OCI-M1 (cell line): ENCODE results near the gene KRI1.
A peak's percentile ranks its signal among the peaks of the same experiment; 100 is the strongest.
"Not testable (repeated sequence)": the region's sequence is repeated elsewhere in the genome, so short reads cannot be mapped to it uniquely, and the experiment has no call there.

Experiments
- DNase-seq: peaks from one replicate; lab custom pipeline; 2025; lab: John Stamatoyannopoulos, UW

Gene KRI1

DNA sequence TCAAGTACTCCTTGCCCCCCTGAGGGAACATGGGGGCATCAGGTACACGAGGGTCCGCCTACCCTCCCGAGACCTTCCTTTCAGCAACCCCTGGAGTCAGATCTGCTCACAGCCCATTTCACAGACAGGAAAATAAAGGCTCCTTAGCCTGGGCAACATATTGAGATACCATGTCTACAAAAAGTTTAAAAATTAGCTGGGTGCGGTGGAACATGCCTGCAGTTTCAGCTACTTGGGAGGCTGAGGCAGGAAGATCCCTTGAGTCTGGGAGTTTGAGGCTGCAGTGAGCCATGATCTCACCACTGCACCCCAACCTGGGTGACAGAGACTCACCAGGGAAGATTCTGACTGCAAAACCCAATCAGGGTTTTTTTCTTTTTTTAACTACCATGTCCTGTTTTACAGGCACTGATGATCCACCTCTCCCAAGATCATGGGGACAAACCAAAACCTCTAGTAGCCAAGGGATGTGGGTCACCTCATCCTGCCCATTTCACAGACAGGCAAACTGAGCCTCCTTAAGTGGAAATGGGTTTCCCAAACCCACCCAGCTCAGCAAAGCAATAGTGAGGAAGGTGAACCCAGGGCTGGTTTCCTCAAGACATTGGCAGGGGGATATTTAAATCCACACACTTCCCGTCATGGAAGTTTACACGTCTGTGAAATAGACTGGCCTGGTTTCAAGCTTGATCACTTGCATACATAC is 9.4 kb upstream of the KRI1 start:
- DNase-seq, result no peak

DNA sequence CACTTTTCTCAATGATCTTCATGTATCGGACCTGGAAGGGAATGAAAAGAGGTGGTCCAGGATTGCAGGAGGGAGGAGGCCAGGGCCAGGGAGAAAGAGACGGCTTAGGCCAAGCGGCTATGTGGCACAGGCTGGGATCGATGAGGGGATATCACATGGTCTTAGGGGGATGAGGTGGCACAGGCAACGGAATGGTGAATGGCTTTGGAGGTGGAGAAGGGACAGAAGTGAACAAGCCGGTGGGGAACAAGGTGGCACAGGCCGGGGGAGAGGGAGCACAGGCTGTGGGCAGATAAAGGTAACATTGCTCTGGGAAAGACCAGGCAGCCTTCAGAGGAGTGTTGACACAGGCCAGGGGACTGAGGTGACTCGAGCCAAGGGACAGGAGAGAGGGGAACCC is 8.7 kb upstream of the KRI1 start:
- no peak for DNase-seq

DNA sequence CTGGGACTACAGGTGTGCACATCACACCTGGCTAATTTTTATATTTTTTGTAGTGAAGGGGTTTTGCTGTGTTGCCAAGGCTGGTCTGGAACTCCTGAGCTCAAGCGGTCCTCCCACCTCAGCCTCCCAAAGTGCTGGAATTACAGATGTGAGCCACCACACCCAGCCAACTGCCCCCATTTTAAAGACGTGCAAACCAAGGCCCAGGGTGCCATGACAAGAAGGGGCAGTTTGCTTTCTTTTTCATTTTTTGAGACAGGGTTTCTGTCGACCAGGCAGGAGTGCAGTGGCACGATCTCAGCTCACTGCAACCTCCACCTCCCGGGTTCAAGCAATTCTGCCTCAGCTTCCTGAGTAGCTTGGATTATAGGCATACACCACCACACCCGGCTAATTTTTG is 8.0 kb upstream of the KRI1 start:
- not testable (repeated sequence) for DNase-seq

DNA sequence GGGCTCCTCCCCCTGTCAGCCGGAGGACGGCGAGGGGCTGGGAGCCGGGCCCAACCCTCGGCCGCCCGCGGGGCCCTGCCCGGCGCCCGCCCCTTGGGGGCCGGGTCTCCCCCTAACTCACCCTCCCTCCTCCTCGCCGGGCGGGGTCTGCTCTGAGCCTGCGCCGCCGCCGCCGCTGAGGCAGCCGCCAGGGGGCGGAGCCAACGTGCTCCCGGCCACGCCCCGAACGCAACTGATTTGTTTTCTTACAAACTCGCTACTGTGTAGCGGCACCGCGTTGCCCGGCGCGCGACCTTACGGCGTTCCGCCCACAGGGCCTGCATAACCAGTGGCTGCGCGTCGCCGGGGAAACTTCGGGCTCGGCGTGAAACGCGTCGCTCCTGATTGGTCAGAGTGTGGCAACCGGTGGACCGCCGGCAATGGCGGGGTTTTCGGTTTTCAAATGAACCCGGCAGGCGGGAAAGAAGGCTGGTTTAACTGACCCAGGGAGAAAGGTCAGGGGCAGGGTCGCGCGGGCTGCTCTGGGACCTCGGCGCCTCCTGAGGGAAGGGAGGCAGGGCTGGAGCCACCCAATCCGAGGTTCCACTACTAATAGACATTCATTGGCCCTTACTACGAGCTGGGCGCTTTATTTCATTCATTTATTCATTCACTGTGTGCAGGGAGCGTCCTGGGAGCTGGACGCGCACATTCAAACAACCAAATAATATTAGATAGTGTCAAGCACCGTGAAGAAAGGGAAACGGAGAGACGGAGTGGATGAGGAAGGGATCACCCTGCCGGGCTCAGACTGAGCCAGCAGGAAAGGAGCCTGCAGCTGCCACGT is 3.2 kb upstream of the KRI1 start, which contains the start of gene CDKN2D:
Gene CDKN2D, minus strand, starts transcription at position 154 of the 826 bp plus-strand sequence. CDS start 326 bp downstream, outside the sequence.
- DNase-seq, result peak; percentile 100

DNA sequence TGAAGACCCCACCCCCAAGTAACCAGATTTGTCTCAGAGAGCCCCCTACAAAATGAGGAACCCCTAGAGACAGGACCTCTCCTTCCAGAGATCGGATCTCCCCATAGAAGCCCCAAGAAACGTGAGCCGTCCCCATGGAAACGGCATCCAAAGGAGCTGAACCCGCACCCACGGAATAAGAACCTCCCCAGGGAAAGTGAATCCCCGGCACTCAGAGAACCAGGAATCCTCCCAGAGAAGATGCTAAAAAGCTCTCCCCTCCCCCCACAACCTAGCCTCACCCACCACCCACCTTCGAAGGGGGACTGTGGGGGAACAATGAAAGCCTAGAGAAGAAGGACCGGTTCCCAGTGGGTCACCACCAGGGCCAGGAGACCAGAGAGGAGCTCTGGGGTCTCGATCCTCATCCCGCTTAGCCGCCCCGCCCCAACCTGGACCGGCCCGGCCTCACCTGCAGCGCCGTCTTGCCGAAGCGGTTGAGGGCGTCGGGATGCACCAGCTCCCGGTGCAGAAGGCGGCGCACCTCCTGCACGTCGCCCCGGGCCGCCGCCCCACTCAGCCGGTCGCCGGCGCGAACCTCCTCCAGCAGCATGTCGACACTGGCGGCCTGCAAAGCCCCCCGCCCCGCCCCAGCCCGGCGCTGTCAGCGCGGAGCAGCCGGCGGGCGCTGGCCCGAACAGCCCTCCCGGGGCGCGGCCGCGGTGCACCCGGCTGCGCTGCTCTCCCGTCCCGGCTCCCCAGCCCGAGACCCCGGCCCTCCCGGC is 2.4 kb upstream of the KRI1 start:
- DNase-seq, result no peak

DNA sequence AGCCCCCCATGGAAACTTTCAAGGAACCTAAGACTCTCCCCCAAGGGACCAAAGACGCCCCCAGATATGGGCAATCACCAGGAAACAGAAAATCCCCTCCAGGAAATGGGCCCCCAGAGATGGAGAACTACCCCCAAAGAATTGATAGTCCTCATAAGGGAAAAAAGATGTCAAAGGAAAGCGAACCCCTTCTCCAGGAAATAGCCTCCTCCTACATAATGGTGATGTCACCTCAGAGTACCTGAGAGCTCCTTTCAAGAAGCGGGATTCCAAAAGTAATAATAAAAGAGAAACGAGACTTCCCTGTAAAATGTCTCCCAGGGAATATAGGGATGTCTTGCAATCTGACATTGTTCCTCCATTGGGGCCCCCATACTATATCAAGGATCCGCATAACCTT is 1.8 kb upstream of the KRI1 start:
- DNase-seq, result no peak

DNA sequence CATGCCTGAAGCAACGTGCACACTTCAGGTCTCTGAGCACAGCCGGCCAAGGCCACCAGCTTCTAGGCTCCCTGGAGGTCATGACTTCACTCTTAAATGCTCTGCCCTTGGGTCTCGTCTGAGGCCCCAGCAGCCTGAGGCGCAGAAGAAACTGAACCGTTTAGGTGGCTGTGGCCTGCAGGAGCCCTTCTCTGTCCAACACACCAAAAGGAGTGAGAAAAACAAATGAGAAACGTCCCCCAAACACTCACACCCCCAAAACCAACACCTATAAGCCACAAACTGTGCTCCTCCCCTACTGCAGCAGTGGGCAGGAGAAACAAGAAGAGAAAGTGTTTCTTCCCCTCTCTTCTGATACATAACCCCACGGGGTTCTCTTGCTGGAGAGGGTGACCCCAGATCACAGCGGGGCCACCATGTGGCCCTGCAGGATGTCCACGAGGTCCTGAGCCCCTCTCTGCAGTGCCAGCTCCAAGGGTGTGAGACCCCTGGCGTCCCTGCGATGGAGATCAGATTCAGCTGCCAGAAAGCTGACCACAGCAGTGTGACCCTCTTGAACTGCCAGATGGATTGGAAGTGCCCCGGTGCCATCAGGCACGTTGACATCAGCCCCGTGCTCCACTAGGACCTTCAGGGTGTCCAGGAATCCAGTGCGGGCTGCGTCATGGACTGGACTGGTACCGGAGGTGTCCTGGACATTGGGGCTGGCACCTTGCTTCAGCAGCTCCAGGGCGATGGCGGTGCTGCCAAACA is 1.0 kb upstream of the KRI1 start:
- DNase-seq, result peak; percentile 86

DNA sequence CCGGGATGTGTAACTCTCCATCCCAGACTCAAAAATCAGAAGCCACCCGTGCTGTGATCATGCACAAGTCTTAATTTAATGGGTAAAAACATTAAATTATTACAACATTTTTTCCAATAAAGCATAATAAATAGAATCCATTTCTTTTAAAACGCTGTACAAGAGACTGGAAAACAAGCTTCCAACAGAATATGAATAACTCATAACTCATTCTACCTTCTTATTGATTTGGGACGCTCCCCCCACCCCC is 523 bp upstream of the KRI1 start:
- no peak for DNase-seq

DNA sequence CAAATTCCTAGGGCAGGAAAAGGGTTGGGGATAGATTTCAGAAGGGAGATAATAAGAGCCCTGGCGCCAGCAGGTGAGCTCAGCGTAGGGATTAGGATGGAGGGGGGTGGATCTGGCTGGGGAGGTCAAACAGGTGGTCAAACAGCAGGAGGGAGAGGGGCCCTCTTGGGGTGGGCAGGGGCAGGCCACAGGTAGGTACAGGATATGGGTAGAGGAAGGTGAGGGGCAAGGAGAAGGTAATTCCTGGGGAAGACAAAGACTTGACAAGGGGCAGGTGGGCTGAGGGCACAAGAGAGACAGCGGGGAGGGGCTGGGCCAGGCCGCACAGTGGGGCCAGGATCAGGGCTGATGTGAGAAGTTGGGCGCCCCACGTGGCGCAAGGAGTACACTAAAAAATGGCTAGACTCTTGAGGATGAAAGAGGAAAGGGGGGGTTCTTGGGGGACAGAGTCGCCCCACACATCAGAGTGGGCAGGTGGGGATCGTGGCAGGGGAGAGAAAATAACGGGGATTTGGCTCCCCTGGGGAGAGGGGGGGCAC is 713 bp downstream of the KRI1 start:
- DNase-seq, result peak; percentile 90

DNA sequence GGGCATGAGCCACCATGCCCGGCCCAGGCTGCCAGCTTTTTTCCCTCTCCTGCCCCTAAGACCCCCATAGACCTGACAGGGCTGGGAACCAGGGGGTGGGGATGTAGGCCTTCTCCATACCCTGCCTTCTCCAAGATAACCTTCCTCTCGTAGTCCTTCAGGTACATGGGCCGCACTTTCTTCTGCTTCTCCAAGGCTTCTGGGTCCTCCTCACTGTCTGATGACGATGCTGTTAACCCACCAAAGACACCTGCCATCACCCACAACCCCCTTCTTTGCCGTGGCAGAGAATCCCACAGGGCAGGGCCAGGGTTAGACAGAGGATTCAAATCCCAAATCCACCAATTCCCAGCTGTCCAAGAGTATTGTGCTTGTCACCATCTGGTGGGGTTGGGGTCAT is 3.2 kb downstream of the KRI1 start:
- no peak for DNase-seq

DNA sequence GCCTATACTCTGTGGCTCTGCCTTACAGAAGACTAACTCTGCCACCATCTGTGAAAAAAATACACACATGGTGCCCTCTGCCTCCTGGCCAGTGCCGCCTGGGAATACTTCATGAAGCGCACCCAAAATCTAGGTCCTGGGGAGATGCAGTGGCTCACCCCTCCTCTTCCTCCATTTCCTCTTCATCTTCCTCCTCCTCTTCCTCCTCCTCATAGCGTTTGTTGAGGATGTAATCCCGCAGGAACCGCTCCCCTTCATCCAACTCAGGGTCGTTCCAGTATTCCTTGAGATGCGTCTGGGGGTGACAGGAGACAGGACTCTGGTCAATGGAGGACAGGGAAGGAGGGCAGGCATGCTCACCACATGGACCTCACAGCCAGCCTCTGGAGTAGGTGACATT is 5.7 kb downstream of the KRI1 start:
- no peak for DNase-seq

DNA sequence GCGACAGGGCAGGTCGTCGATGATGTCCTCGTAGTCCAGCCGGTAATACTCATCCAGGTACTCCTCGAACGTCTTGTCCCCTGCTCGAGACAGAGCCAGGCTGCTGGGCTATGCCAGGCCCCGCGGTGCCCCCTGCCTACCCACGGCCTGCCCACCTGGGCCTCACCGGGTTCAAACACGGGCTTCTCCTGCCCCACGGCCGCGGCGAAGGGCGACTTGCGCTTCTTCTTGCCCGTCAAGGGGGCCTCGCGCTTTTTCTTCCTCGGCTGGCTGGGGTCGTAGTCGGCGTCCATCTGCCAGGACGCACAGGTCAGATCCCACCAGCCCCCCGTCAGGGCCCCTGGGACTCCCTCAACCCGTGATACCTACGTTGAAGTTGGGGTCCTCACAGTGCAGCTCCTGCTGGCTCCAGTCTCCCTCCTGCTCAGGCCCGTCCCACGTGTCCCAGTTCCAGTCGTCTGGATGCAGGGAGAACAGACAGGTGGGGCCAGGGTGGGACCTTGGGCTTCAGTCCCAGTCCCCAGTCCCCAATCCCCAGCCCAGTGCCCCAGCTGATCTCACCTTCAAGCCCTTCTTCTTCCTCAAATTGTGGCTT is 8.1 kb downstream of the KRI1 start:
- DNase-seq, result no peak

DNA sequence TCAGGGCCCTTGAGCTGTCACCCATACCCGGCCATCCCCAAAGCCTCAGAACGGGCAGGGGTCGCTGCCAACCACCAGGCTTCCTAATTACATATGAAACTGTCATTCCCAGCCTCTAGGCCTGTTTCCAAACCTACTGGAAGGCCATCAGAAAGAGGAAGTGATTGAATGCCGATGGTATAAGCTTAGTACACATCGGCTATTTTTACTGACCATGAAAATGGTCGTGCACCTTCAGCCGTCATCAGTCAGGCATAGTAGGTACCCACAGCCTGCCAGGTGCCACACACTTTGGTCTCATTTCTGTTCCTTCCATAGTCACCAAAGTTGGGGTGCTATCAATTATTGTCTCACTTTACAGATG is 10.2 kb downstream of the KRI1 start:
- DNase-seq, result no peak

DNA sequence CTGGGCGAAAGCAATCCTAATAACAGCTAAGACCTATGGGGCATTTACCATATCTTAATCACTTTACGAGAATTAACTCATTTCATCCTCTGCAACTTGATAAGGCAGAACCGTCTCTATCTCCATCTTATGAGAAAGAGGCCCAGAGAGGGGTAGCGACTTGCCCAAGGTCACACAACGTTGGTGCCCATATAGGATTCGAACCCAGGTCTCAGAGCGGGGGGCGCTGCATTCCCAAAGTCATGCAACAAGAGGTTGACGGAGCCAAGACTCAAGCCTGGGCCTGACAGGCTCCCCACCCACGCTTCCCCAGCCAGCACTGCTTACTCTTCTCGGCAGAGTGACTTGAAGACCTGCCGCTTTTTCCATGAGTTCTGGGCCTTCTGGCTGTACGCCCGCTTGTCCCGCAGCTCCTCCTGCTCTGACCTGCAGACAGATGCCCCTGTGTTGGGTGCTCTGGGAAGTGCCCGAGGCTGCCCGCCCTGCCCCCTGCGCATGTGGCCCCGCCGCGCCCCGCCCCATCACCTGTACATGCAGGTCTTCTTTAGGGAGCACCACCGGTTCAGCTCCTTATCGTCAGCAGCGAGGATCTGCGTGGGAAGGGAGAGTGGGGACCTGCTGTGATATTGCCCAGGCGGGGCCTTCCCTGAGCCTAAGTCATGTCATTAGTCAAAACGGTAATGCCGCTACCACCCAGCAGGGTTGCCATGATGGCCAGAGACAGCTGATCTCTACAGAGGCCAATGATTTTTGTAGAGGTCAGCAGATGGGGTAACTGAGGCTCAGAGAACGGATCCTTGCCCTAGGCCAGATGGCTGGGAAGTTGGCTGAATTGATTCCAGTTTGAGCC is 10.8 kb downstream of the KRI1 start:
- no peak for DNase-seq

DNA sequence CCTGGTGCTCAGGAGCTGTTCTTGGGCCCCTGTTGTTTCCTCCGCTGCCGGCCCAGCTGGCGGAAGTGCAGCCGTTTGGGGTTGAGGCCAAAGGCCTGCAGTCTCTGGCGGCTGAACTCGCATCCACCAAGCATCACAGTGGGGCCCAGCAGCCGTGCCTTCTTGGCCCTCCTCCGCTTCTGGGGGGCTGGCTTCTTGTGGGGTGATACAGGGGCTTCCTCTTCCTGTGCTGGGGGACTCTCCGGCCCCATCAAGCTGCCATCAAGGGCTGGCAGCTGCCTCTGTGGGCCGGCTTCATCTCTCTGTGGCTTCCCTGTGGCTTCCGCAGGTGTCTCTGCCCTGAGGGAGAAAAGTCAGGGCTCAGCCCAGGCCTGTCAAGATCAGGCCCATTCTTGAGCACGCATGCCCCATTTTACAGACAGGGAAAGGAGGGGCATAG is 11.8 kb downstream of the KRI1 start:
- DNase-seq, result no peak

DNA sequence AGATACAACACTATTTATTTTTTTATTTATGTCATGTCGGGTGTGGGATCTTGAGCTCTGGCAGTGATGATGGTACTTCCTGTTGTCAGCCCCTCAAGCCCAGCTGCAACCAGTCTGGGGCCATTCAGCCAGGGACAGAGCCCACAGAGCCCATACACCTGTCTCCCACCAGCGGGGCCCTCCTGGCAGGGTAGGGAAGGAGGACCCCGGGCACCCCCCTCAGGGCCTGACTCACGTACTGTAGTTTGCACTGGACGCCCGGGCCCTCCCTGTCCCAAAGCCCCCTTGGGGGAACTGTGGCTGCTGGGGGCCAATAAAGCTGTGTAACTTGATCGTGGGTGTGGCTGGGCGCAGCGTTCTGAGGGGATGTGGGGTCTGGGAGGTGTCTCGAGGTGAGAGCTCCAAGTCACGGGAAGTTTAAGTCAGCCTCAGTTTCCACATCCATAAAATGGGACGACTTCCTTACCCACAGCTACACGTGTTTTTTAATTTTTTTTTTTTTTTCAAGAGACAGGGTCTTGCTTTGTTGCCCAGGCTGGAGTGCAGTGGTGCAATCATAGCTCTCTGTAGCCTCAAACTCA is 12.6 kb downstream of the KRI1 start:
- no peak for DNase-seq

DNA sequence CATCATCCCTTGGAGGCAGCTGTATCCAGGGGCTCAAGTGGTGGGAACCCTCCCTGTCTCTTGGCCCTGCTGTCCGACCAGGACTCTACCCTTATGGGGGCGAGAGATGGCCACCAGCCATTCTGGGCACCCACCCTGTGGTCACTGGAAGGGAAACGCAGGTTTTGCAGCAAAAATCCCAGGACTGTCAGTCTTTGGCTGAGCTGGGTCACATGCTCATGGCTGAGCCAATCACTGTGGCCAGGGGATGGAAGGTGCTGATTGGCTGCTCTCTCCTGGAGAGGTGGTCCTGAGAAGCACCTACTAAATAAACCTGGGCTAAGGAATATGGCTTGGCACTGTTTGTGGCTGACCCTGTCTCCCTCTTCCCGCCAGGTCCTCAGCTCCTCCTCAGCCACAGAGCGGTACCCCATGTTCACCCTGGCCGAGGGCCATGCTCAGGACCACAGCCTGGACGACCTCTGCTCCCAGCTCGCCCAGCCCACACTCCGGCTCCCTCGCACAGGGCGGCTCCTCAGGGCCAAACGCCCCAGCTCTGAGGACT is 13.2 kb downstream of the KRI1 start:
- DNase-seq, result peak; percentile 77

DNA sequence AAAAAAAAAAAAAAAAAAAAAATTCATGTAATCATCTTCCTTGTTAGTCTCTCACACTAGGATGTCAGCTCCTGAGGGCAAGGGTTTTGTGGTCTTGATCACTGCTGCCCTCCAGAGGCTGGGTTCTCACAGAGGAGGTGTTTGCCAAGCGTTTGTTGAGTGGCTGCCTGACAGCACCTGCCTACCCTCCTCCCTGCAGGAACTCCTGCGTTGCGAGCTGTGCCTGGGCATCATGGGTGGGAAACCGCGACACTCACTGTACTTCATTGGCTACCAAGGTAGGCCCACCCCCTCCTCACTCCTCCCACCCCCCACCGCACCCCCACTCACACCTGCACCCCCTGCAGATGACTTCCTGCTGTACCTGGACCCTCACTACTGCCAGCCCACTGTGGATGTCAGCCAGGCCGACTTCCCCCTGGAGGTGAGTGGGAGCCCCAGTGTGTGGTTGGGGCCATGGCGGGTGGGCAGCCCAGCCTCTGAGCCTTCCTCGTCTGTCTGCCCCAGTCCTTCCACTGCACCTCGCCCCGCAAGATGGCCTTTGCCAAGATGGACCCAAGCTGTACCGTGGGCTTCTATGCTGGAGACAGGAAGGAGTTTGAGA is 14.0 kb downstream of the KRI1 start:
- DNase-seq, result peak; percentile 94

DNA sequence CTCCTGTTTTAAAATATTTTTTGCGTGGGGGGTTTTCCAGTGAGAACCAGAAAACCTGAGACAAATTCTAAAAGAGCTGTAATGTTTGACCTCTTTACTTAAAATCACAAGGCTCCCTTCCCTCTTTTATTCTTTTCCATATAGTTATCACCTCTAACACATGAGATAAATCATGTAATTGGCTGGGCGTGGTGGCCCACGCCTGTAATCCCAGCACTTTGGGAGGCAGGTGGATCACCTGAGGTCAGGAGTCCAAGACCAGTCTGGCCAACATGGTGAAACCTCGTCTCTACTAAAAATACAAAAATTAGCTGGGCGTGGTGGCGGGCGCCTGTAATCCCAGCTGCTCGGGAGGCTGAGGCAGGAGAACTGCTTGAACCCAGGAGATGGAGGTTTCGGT is 14.8 kb downstream of the KRI1 start:
- not testable (repeated sequence) for DNase-seq

DNA sequence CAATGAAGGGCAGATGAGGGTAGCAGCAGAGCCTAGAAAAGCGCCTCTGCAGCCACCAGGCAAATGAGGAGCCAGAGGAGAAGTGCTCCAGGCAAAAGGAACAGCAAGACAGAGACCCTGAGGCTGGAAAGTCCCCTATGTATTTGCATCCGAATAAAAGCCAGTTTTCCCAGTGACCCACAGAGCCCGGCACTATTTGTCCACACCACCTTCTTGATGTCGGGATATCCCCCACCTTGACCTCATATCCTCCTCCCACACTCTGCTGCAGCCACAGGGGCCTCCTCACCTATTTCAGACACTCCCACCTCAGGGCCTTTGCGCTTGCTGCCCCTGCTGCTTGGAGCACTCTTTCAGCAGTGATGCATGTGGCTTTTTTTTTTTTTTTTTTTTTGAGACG is 15.5 kb downstream of the KRI1 start:
- DNase-seq, result no peak
